IPS DF 19.7 (cell line): Measurements from ENCODE around the gene LGALS12.

Experiments
- DNase-seq: peaks from one replicate; pipeline ENCODE4 v3.0.0-alpha.2; 2013; ENCODE audit warnings: low read depth, low spot score

Gene LGALS12

GRCh38 chr11:63560506-63561180, 54.8 kb downstream of the LGALS12 start:
- DNase-seq, result no peak

DNA sequence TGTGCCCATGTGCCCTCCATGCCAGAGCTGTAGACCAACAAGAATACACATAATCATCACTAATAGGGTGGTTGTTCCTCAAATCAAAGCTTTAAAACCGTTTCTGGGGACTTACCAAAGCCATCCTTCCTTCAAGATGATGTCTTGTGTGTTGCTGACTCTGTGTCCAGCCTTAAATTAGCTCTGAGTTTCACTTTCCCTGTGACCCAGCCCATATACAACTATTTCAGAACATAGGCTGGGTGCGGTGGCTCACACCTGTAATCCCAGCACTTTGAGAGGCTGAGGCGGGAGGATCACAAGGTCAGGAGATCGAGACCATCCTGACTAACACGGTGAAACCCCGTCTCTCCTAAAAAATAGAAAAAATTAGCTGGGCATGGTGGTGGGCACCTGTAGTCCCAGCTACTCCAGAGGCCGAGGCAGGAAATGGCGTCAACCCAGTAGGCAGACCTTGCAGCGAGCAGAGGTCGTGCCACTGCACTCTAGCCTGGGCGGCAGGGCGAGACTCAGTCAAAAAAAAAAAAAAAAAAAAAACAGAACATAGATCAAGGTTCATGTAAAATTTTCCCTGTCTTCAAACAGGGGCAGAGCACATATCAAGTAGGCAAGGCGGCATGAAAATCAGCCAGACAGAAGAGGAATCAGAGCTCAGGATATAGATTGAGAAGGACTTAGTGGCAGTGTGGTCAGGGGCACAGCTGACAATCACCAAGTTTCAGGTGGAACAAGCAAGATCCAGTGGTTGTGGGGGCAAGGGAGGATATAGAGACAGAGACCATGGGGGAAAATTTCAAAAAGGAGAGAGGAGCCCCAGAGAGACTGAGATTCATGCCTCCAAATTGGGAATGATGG, 57.5 kb downstream of the LGALS12 start, which contains the start of gene PLAAT2:
Gene PLAAT2 (minus strand): TSS at position 179 of the 855 bp plus-strand sequence. CDS start 55 bp downstream, at position 124.
- no peak for DNase-seq

DNA sequence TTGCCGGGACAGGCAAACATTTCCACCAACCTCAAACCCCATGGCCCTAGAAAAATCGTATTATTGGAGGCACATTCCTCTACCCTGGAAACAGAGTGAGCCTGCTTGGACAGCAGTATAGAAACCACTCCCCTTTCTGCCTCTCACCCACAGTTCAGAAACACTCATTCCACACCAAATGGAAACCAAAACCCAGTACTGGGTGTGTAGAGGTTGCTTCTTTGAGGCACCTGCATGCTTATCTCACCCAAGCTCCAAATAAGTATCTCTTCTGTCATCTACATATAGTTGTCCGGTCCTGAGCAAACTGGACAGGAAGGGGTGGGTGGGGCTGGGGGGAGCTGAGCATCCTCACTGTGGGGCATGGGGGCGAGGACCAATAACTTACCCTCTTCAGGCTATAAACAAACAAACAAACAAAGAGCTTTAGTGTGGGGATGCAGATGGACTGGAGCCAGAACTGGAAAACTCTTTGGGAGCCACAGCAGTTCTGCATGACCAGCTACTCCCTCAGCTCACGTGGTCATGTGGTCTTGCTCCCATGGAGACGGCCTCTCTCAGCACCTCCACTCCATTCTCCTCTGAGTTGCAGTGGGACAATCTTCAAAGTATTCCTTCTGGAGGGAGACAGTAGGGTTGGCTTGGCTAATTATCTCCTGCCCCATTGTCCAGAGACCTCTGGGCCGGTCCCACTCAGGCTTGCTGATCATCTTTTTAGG, 58.3 kb downstream of the LGALS12 start:
- no peak for DNase-seq

GRCh38 chr11:63564784-63565350, 59.0 kb downstream of the LGALS12 start:
- DNase-seq, result no peak
